Kasumi-1 (cell line): ENCODE results near the gene TOX2.

Experiments used
- DNase-seq, 2 experiments: peaks; one replicate each; lab custom pipeline; 2025; lab: John Stamatoyannopoulos, UW

The TOX2 gene

DNA sequence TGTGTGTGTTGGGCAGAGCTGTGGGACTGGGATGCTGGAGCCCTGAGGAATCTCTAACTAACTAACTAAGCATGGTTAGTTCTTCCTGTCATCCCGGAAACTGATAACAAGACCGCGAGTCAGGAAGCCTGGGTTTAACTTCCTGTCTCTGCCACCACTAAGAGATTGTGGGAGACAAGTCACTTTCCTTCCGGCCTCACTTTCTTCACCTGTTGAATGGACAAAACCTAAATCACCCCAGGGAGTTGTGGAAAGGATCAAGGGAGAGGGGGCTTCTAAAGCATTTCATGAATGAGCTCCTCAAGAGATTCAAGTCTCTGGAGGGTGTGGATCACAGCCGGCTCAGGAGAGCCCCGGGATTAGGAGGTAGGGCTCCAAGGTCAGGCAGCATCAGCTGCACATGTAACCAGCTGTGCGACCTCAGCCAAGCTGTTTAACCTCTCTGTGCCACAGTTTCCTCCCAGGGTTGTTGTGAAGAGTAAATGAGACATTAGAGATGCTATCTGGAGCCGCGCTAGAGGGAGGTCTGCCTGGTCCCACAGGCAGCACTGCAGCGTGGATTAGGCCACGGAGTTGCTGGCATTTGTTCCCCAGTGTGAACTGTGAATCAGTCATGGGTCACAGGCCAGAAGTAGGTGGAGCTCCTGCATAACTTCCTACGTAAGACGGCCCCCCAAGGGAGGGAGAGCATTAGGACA lies 105.1 kb downstream of the TOX2 start:
- no peak for DNase-seq

DNA sequence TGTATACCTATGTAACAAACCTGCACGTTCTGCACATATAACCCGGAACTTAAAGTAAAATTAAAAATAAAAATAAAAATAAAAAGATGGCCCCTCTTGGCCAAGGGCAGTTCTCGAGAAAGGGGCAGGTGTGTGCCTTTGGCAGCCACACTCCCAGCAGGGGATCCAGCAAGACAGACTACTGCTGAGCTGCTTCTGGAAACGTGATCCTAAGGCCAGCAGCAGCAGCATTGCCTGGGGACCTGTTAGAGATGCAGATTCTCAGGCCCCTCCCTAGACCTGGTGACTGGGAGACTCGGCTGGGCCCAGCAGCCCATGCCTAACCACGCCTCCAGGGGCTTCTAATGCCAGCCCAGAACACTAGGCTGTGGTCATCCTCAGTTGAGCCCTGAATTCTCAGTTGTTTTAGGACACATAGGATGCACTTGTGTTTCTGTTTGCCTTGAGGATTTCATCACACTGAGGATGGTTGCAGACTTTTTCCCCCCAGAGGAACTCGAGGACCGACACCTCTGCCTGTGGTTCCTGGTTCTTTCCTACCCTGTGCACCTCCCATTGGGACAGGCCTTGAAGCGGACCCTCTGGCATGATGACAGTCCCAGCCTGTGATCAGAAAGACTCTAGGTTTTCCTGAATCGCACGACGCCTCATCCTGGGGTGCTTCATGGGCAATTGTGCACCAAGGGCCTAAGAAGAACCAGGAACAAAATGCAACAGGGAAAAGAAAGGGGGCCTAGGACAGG lies 105.9 kb downstream of the TOX2 start:
- no peak for DNase-seq

DNA sequence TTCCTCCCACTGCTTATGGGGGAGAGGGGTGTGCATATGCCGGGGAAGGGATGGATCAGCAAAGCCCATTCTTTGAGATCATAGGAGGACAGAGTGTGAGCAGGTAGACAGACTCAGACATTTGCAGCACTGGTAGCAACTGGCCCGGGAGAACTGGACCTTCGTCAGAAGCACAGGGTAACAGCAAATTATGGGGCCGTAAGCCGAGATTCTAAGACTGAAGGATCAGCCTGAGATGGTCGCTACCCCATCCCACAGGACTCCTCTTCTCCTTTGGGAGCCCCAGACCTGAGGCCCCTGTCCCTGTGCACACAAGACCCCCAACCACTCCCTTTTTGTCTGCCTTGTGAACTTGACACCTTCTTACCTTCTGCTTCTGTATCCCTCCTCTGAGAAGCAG lies 106.5 kb downstream of the TOX2 start:
- no peak for DNase-seq

DNA sequence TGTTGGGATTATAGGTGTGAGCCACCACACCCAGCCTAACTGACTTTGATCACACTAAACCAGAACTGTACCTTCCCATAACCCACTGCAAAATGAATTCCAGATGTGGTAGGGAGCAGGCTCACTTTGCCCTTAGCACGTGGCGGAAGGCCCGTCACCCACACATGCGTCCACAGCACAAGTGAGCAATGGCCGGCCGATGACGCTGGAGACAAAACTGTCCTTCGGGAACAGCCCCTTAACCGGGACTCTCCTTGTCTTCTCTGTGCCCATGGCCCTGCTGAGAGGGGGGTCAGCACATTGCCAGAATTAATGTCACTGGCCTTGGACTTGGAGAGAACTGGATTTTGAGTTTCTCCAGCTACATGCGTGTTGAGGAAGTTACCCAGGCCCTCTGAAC lies 107.2 kb downstream of the TOX2 start:
- no peak for DNase-seq

DNA sequence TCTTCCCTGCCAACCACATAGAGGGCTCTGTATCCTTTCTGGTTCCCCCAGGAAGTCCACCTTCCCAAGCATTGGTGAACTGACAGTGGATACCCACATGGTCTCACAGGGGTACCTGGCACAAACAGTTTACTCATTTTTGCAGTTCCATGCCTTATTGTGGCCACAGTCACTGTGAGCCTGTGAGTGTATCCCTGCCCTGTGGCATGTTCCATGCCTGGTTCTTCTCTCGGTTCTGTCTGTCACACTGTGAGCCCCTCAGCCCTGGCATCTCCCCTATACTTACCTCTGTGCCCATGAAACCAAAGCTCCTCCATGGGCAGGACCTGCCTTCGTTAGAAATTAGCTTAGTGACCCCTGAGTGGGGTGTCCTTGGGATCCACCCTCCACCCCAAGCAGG lies 107.8 kb downstream of the TOX2 start:
- DNase-seq: no peak

DNA sequence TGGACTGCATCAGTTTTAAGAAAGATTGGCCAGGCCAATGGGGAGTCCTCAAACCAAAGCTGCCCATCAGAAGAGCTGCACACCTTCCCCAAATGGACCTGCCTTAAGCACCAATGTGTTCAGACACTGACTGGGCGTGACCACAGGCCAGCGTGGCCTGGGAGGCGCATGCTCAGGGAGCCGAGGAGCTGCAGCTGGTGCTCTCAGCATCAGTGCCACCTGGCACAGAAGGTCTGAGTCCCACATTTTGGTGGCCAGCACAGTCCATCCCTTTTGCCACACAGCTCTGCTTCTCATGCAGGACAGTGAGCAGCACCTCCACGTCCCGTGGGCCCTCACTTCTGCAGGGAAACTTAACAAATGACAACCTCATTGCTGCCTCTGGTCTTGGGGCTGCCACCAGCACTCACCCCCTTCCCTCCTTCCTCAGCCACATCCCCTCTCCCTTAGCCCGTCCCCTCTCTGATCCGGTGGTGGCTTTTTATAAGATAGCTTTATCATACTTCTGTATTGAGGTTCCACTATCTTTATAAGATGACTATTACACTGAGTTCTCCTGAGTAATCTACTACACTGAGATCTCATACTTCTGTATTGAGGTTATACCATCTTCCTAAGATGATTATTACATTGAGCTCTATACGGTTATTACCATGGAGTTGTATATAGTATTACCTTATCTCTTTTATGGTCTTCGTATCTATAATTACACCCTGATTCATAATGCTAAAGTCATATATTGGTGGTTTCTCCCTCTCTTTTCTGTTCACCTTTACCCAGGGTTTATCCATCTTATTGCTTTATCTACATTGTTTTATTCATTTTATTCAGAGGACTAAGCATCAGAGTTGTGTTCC lies 109.1 kb downstream of the TOX2 start:
- DNase-seq: no peak

DNA sequence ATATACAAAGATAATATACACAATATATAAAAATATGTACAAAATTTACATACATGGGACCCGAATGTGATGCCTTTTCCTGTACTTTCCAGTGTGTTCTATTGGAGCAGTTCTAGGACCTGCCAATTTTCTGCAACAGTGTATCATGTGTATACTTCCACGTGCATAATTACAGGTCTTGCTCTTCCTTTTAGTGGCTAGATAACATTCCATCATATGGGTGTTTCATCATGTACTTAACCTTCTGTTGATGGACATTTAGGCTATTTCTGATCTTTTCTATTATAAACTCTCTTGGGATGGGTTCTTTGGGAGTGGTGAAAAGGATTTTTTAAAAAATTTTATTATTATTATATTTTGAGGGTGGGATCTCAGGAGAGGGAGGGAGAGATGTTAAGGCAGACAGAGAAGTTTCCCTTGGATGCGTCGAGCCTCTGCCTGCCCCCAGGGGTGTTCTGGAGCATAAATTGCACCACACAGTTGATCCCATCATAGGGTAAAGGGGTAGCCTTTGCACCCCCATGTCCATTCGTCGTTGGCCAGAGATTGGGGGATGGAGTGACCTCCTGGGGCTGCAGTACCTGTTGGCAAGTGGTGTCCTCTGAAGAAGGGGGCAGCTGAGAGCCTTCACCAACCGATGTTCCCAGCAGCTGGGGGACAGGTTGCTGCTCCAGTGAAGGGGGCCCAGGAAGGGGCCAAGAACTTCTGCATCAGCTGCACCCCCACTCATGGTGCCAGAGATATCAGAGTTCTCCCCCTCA lies 110.3 kb downstream of the TOX2 start:
- no peak for DNase-seq

DNA sequence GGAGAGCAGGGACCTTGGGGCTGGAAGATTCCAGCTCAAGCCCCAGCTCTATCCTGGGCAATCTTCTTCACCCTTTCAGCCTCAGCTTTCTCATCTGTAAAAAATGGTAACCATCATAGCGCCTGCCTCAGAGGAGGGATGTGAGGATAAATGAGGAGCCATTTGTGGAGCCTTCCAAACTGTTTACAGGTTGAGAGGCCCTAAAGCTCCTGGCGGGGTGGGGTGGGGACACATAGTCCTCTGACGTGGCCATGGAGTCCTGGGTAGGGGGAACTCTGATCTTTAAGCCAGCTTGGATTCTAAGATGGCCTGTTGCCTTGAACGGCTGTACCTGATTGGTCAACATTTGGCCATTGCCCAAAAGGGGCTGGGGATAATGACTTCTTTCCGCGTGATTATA lies 111.1 kb downstream of the TOX2 start:
- no peak for DNase-seq

DNA sequence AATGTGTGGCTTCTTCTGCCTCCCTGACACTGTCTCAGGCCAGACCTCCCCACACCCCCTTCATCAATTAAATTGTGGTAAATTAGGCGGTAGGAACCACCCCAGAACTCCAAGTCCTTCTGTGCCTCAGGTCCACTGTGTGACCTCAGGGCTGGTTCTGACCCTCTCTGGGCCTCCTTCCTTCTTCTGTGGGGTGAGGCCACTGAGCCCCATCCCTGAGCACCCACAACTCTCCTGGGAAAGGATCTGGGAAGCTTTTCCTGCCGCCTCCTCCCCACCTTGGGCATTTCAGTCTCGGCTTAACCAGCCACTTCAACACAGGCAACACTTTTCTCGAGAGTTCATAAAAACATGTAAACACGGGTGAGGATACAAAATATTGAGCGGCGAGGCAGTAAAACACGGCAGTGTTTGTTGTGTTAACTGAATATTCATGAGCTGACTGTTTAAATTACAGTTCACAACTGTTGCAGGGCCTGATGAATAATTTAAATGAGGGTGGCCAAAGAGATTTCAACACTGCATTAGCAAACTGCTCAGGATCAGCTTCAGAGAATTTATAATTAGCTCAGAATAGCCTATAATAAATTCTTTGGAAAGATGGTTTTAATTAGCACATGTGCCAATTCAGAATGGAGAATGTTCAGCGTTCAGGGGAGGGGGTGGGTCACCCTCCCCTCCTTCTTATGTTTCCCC lies 112.1 kb downstream of the TOX2 start:
- DNase-seq: no peak

DNA sequence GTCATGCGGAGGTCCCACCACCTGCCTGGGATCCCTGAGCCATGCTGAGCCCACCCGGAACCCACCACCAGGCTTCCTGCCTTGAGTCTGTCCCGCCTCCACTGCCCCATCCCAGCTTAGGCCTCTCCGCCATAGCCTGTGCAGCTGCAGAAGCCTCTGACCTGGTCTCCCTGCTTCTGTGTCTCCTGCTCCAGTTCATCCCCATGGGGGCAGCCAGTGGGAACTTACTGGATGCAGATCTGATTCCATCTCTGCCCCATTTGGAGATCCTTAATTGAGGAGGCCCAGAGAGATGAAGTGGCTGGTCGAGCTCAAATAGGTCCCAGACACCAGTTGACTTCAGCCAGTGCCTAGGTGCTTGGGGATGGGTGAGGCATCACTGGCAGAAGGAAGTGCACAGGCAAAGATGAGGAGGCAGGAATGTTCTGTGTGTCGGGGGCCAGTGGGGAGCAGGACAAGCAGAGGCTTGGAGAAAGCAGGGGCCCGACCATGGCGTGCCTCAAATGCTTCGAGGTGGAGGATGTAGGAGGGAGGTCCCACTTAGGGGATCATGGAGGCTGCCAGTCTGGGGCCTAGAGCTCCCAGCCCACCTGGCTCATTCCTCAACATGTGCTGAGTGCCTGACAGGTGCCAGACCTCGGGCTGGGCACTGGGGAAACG lies 112.8 kb downstream of the TOX2 start:
- DNase-seq: no peak

DNA sequence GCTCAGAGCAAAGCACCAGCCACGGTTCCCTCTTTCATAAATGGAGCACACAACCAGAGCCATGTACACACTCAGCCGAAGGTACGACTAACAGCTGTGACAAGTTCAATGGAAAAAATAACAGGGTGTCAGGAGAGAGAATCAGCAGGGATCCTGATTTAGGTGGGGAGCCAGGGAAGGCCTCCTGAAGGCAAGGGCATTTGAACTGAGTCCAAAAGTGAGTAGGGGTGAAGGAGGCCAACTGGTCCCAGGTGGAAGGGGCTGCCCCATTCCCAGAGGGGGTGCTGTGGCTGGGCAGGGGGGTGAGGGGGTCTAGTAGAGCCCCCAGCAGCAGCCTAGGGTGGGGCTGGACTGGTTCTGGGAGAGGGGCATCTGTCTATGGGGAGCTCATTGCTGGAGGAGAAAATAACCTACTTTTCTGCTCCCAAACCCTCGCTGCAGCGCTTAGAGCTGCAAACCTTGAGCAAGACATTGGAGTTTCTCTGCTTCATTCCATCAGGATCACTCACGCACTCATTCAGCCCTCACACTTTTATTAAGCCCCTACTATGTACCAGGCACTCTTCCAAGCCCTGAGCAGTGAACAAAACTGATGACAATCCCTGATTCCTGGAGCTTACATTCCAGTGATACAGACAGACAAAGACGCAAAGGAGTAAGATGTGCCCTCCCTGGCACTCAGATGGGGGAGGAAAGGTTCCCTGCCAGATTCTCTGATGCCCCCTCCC lies 113.5 kb downstream of the TOX2 start:
- DNase-seq: no peak

DNA sequence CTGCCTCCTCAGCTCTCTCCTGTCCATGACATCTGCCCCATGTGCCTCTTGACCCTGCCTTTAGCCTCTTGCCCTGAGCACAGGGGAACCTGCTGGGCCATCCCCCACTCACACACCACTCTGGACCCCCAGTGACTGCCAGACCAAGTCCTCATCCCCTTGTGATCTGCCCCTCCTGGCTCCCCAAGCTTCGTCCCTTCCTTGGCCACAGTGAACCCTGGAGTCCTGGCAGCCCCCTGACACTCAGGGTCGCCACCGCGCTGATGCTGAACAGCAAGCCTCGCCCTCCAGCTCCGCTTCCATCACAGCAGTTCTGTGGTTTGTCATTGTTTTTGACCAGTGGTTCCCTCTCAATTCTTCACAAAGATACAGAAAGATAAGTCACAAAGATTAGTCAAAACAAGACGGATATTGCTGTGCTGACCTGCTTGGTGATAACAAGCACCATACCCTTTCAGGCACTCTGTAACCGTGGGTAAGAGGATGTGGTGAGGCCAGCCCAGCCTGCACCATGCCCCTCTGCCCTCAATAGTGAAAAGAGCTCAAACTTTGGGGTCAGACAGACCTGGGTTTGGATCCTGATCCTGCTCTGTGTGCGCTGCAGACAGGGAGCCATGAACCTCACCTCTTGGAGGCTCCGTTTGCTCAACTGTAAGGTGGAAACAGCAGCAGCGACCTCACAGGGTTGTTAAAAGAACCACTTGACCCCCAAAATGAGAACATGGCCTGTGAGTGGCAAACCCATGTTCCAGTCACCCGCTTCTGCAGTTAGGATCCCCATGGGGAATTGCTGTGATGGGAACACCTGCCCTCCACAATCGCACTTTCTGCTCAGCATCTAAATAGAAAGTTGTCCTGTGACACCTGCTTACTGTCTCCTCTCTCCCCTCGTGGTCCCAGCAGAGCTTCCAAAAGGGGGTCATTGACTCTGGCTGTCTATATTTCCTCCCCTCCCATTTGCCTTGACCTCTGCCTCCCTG lies 114.5 kb downstream of the TOX2 start:
- DNase-seq: no peak

DNA sequence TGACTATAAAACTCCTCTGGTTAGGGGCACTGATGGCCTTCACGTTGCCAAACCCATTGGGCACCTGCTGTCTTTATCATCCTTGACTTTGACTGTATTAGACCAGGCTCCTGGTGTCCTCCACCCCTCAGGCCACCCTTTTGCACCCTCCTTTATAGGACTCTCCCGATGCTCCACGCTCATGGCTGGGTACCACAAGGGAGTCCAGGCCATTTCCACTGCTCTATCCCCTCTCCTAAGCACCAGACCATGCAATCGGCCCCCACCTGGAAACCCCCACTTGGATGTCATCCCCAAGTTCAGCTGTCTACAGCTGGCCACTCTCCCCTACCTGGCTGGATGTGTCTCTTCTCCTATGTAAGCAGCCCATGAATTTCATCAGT lies 115.2 kb downstream of the TOX2 start:
- DNase-seq: no peak

DNA sequence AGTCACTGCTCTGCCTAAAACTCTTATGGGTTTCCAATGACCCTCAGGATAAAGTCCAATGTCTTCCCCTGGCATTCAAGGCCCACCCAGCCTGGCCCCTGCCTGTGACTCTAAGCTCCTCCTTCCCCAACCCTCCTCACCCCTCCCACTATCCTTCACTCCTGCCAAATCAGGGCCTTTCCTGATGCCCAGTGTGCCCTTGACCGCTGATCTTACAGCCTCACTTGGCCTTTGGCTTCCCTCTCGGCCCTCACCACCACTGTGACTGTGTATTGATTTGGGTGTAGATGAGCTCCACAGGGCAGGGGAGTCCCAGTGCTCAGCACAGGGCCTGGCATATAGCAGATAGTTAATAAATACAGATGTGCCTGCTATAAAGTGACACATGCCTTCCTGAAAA lies 115.7 kb downstream of the TOX2 start:
- no peak for DNase-seq

DNA sequence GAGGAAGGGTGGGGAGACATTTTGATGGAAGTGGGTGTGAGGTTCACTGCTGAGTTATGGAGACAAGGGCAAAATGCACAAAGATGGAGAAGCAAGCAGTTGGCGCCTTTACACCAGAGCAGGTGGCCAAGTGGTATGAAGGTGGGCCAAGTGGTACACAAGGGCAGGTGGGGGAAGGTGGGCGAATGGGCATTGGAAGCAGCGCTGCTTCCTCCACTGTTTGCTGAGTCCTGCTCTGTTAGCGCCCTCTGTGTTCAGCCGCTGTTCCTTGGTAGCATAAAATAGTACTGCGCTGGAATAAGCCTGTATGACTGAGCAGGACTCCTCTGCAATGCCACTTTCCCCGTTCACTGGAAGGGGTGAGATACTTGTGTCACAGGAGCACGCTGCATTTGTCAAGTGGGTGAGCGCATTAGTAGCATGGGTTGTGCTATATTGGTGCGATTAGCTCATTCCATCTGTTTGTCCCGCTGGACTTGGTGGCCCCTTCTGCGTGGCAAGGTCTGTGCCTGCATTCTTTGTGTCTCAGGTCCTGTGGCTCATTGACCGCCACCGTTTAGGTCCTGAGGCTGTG lies 116.4 kb downstream of the TOX2 start:
- no peak for DNase-seq

DNA sequence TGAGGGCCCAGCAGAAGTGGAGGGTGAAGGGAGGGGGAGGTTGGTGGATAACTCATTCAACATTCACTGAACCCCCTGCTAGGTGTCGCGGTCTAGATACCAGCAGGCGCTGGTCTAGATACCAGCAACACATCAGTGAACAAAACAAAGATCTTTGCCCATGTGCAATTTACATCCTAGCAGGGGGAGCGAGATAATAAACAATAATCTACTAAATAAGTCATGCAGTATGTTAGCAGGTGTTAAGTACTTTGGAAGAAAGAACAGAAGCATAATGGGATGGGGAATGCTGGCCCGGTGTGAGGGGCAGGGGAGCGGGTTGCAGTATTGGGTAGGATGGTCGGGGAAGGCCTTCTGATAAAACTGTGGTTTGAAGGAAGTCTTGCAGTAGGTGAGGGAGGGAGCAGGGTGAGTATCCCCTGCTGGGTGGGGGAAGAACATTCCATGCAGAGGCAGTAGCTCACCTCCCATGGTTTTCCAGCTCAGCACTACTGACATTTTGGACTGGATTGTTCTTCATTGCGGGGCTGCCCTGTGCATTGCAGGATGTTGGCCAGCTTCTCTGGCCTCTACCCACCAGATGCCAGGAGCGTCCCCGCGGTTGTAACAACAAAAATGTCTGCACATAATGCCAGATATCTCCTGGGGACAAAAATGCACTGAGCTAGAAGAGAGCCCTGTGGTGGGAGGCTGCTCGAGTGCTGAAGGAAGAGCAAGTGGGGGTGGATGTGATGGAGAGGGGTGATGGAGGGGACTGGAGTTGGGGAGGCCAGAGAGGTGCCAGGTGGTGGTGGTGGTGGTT lies 117.3 kb downstream of the TOX2 start:
- no peak for DNase-seq

DNA sequence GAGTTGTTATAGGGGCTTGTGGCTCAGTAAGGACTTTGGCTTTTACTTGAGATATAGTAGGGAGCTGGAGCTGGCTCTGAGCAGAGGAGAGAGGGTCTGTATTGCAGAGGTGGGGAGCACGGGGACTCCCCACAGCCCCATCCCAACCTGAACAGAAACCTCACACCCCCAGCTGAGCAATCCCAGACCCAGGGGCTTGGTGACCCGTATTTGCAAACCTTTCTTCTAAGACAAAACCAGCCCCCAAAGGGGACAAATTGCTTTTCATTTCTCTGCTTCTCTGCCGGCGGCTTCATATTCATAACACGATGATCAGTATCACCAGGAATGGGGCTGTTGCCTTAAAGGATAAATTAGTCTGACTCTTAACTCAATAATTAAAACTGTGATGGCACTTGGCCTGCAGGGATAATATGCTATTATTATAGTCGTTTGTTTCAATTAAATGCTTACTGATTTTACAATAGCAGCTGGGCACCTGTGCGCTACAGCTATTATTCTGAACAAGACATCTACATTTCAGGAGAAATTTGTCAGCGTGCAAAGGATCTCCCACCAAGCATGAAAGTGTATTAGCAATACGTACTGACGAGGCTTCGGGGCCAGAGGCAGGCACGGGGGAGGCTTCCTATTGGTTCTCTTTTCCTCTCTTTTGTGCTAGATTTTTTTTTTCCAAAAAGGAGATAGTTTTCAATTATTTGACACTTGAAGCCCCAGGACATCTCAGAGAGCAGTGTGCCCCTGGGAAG lies 118.1 kb downstream of the TOX2 start:
- DNase-seq: no peak
